ENCODE measurements around the gene BEND5. TPM values are rescaled to one million over a fixed set of nuclear protein-coding genes. Genes with fewer than 3 reads are reported as not detected.

The BEND5 gene
- total and polyA plus RNA-seq, 11 donors, result 0.85 to 6.4 (median 3.5) TPM

DNA sequence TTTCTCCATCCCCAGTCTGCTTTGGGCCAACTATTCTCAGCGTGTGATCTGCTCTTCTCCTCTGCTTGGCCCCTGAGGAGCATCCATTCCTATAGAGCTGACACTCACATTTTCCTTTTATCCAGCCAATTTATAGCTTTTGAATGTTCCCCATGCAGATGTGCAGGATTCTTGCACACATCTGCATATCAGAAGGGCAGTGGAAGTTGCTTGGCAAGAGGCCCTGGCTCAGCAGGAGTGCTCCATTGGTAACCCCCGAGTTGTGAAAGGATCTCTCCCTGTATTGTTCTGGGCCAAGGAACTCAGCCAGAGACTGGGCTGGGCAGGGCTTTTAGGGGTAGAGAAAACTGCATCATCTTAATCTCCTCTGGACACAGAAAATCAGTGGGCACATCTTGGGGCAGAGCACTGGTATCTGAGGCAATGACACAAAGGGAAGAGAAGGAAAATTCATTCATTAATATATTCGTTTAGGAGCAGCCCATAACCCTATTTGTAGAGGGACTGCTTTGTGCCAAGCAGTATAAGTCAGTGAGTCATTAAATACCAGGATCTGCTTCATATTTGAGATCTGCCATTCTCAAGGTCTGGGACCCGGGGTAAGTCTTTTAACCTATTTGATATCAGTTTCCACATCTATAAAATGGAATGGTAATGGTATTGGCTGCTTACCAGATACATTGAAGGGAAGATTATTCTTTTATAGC, 31.0 kb upstream of the BEND5 start:
- TF ChIP-seq, protein P1, sequence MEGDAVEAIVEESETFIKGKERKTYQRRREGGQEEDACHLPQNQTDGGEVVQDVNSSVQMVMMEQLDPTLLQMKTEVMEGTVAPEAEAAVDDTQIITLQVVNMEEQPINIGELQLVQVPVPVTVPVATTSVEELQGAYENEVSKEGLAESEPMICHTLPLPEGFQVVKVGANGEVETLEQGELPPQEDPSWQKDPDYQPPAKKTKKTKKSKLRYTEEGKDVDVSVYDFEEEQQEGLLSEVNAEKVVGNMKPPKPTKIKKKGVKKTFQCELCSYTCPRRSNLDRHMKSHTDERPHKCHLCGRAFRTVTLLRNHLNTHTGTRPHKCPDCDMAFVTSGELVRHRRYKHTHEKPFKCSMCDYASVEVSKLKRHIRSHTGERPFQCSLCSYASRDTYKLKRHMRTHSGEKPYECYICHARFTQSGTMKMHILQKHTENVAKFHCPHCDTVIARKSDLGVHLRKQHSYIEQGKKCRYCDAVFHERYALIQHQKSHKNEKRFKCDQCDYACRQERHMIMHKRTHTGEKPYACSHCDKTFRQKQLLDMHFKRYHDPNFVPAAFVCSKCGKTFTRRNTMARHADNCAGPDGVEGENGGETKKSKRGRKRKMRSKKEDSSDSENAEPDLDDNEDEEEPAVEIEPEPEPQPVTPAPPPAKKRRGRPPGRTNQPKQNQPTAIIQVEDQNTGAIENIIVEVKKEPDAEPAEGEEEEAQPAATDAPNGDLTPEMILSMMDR (IDR thresholded peaks at IDR 0.05), result no peak
- TF ChIP-seq POLR2A (IDR thresholded peaks at IDR 0.05), result no peak
- peaks cover 0 to 3% (median 0%) of the 10 kb centered on the region in 9 donors for H3K27me3 ChIP-seq
- DNase-seq (no peak), ATAC-seq (no peak)
- H3K4me1 ChIP-seq, result no peaks in the 10 kb centered on the region
- no peak overlapping the region for H3K4me3 ChIP-seq
- 57 to 72% (median 62%) methylated on average over 4 of the region's 4 CpGs for WGBS, 4 donors
- no peaks in the 10 kb centered on the region for H3K36me3 ChIP-seq
- intact Hi-C loops (cut with DNase I), result loop anchor here in 1 of 10 donors (10.0 kb wide), 1 partner anchor 123 kb away; no protein-coding TSS in a partner anchor
- no peaks in the 10 kb centered on the region for H3K9me3 ChIP-seq
- H3K27ac ChIP-seq, result no peak overlapping the region

DNA sequence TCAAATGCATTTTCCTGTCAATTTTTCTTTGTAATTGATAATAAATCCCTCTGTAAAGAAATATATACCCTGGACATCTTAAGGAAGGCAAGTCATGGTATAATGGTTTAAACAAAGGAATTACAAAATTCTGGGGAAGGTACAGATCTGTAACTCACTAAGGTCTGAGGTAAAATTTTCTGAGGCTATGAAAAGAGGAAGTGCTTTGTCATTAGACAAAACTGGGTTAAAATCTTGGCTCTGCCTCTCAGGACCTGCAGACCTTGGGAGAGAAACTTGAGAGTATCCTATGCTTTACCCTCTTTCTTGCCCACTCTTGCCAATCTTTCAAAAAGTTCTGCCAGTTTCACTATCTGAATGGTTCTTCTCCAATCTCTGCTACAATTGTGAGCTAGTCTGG, 26.8 kb upstream of the BEND5 start:
- intact Hi-C loops (cut with DNase I), result loop anchor here in 1 of 10 donors (10.0 kb wide), 1 partner anchor 119 kb away; no protein-coding TSS in a partner anchor
- ATAC-seq, result no peak
- H3K27ac ChIP-seq, result no peak overlapping the region
- no peak for DNase-seq
- no peaks in the 10 kb centered on the region for H3K4me1 ChIP-seq
- no peaks in the 10 kb centered on the region for H3K36me3 ChIP-seq
- no peaks in the 10 kb centered on the region for H3K9me3 ChIP-seq
- no peak overlapping the region for H3K4me3 ChIP-seq
- peaks cover 0 to 18% (median 0%) of the 10 kb centered on the region in 9 donors for H3K27me3 ChIP-seq
- TF ChIP-seq POLR2A (IDR thresholded peaks at IDR 0.05), result no peak
- TF ChIP-seq, protein P1 (IDR thresholded peaks at IDR 0.05), result no peak

DNA sequence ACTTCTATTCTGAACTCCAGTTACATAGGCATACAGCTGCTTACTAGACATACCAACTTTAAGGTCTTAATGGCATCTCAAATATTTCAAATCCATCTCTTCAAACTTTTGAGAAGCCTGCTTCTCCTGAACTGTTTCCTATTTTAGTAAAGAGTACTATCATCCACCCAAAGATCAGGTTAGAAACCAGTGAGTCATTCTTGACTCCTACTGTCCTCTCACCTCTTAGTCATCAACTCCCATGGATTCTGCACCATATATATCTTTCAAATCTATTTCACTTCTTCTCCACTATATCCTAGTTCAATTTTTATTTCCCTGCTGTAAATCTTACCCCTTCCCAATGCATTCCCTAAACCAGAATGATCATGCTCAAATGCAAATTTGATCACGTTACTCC, 18.1 kb upstream of the BEND5 start:
- no peak overlapping the region for H3K4me3 ChIP-seq
- H3K4me1 ChIP-seq, result no peaks in the 10 kb centered on the region
- ATAC-seq (no peak), DNase-seq (no peak)
- intact Hi-C loops (cut with DNase I), result no loop called here
- TF ChIP-seq, protein P1 (IDR thresholded peaks at IDR 0.05), result no peak
- no peak for TF ChIP-seq POLR2A (IDR thresholded peaks at IDR 0.05)
- 0 to 51% (median 1%) methylated on average over 1 of the region's 1 CpG for WGBS, 4 donors
- H3K9me3 ChIP-seq, result no peaks in the 10 kb centered on the region
- H3K27ac ChIP-seq, result no peak overlapping the region
- no peaks in the 10 kb centered on the region for H3K27me3 ChIP-seq
- H3K36me3 ChIP-seq, result no peaks in the 10 kb centered on the region

DNA sequence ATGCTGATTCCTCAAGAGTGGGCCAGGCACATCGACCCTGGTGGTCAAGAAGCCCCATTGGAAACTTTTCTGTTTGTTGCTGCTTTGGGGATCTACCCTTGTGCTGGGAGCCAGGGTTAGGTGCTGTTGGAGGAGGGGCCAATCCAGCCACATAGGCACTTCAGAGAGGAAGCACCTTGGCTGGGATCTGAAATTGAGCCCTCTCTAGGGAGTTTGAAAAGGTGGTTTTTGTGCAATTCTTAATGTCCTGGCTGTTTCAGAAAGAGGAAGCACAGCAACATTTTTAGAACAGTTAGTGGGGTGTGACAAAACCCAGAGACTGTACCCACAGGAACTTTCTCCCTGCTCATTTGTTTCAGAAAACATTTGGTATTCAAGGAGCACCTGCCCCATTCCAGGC, 17.2 kb upstream of the BEND5 start:
- Histone ChIP-seq H3K4me3 (no peak overlapping the region), H3K27me3 (no peaks in the 10 kb centered on the region), H3K9me3 (no peaks in the 10 kb centered on the region), H3K27ac (no peak overlapping the region), H3K36me3 (no peaks in the 10 kb centered on the region), H3K4me1 (no peaks in the 10 kb centered on the region)
- TF ChIP-seq, protein P1 (IDR thresholded peaks at IDR 0.05), result no peak
- TF ChIP-seq POLR2A (IDR thresholded peaks at IDR 0.05), result no peak
- WGBS, 4 donors, result 40 to 59% (median 50%) methylated on average over 1 of the region's 1 CpG
- ATAC-seq (no peak), DNase-seq (no peak)
- intact Hi-C loops (cut with DNase I), result no loop called here
